ENCODE measurements around the gene USP47. TPM values are rescaled to one million over a fixed set of nuclear protein-coding genes. Genes with fewer than 3 reads are reported as not detected.

The USP47 gene
- total and polyA plus RNA-seq, 2 of the 8 experiments (the other 6 are each of a cell fraction or from before 2014, with no cell fraction given) = 4.2 to 21.3 TPM

- Histone ChIP-seq H3K27me3 (replicated peaks in 1 of 4; ENCODE audit: control insufficient read depth in 3 of 4, extremely low read depth in 1 of 4, insufficient read depth in 3 of 4, low read length in 3 of 4) (no peaks in the 10 kb centered on the region), H3K4me2 (ENCODE audit: insufficient read depth in 1 of 2, low read depth in 2 of 2, low read length in 2 of 2) (no peak overlapping the region), H3K23me2 (ENCODE audit: low read depth, low read length) (no peaks in the 10 kb centered on the region), H3K23ac (ENCODE audit: insufficient read length) (no peak overlapping the region), H3K79me1 (ENCODE audit: low read depth, low read length) (no peaks in the 10 kb centered on the region), H3K4ac (replicated peaks; ENCODE audit: insufficient read length, low read depth, low read length) (no peak overlapping the region), H3K79me2 (ENCODE audit: control insufficient read depth in 1 of 2, insufficient read depth in 2 of 2, low read length in 2 of 2) (no peaks in the 10 kb centered on the region), H2AFZ (ENCODE audit: low read length) (no peak overlapping the region), H3K56ac (replicated peaks; ENCODE audit: insufficient read length, low read depth, low read length) (no peak overlapping the region), H2AK5ac (ENCODE audit: low read depth, low read length) (no peak overlapping the region), H2BK12ac (ENCODE audit: low read depth, low read length) (no peak overlapping the region), H2BK5ac (ENCODE audit: low read depth, low read length) (no peak overlapping the region), H3K18ac (ENCODE audit: extremely low read depth, low read length) (no peak overlapping the region), H4K91ac (replicated peaks; ENCODE audit: insufficient read length, low read length) (no peak overlapping the region), H3K4me3 (ENCODE audit: extremely low read depth in 1 of 4, insufficient read depth in 2 of 4, low read depth in 3 of 4, low read length in 4 of 4) (no peak overlapping the region), H3K9me3 (ENCODE audit: insufficient read depth in 2 of 2, low read depth in 1 of 2, low read length in 1 of 2) (no peaks in the 10 kb centered on the region), H3K14ac (ENCODE audit: insufficient read length) (no peak overlapping the region), H3K27ac (ENCODE audit: low read depth, low read length) (no peak overlapping the region), H4K5ac (ENCODE audit: insufficient read length, low read depth, low read length) (no peak overlapping the region), H3K36me3 (ENCODE audit: control insufficient read depth in 2 of 4, insufficient read depth in 4 of 4, low read length in 3 of 4) (no peaks in the 10 kb centered on the region), H2BK120ac (replicated peaks; ENCODE audit: low read depth, low read length) (no peak overlapping the region), H2BK20ac (ENCODE audit: low read length) (no peak overlapping the region), H2BK15ac (ENCODE audit: low read length) (no peak overlapping the region), H3K9ac (replicated peaks in 1 of 4; ENCODE audit: extremely low read depth in 1 of 4, low read depth in 3 of 4, low read length in 3 of 4) (no peak overlapping the region), H4K20me1 (replicated peaks in 1 of 2; ENCODE audit: control insufficient read depth in 1 of 2, insufficient read depth in 2 of 2, low read length in 2 of 2) (no peaks in the 10 kb centered on the region), H4K8ac (ENCODE audit: extremely low read depth, insufficient read depth, low read length) (no peak overlapping the region), H3K4me1 (replicated peaks in 1 of 4; ENCODE audit: control insufficient read depth in 3 of 4, insufficient read depth in 4 of 4, low read length in 3 of 4) (peaks cover 0 to 7% (median 1%) of the 10 kb centered on the region in 4 experiments; a peak in 3 of 7 replicates)
- DNase-seq (ENCODE audit: low read depth in 1 of 2, low spot score in 2 of 2) (no peak), FAIRE-seq (no peak)
- WGBS, 2 experiments (ENCODE audit: extremely low coverage in 1 of 2, insufficient coverage in 1 of 2, insufficient read length in 1 of 2, insufficient replicate concordance in 2 of 2, low coverage in 1 of 2, low lambda C conversion rate in 2 of 2, missing lambda C conversion rate in 1 of 2) = 95% methylated on average over 9 of the region's 9 CpGs; no CpG with 5 or more reads in 1 of the 2 experiments
- POLR2A ChIA-PET (ENCODE audit: partially characterized antibody) = no interaction called here
- CTCF ChIA-PET (ENCODE audit: partially characterized antibody) = interaction anchor here (1.1 to 2.8 kb wide), 8 partner anchors 9 to 58 kb away, joined by 3 to 15 read pairs (median 4); no protein-coding TSS in a partner anchor
- TF ChIP-seq ZNF274 (IDR thresholded peaks at IDR 0.05; ENCODE audit: borderline replicate concordance, extremely low read depth, low read length) (no peak), EP300 (IDR thresholded peaks at IDR 0.05; ENCODE audit: borderline replicate concordance in 1 of 2, low read depth in 2 of 2, low read length in 2 of 2) (no peak), SIX5 (IDR thresholded peaks at IDR 0.05; ENCODE audit: low read depth, low read length) (no peak), BRCA1 (IDR thresholded peaks at IDR 0.05; ENCODE audit: low read depth, low read length) (no peak), CTBP2 (IDR thresholded peaks at IDR 0.05; ENCODE audit: borderline replicate concordance, insufficient read depth, insufficient read length, low read length) (no peak), SP2 (IDR thresholded peaks at IDR 0.05; ENCODE audit: low read length) (no peak)
Measured at GRCh38 chr11:11985954-11986949, 144.5 kb downstream of the USP47 start.
